Inflammatory macrophage treated with lipopolysaccharide for 4 hours (primary cell): ENCODE measurements around the gene TNFAIP2.
A peak's percentile ranks its signal among the peaks of the same experiment; 100 is the strongest.
"Not testable (repeated sequence)": the region's sequence is repeated elsewhere in the genome, so short reads cannot be mapped to it uniquely, and the experiment has no call there.

Source experiments
- DNase-seq: peaks from one replicate; pipeline ENCODE4 v3.0.0-alpha.2; 2020

TNFAIP2 gene

DNA sequence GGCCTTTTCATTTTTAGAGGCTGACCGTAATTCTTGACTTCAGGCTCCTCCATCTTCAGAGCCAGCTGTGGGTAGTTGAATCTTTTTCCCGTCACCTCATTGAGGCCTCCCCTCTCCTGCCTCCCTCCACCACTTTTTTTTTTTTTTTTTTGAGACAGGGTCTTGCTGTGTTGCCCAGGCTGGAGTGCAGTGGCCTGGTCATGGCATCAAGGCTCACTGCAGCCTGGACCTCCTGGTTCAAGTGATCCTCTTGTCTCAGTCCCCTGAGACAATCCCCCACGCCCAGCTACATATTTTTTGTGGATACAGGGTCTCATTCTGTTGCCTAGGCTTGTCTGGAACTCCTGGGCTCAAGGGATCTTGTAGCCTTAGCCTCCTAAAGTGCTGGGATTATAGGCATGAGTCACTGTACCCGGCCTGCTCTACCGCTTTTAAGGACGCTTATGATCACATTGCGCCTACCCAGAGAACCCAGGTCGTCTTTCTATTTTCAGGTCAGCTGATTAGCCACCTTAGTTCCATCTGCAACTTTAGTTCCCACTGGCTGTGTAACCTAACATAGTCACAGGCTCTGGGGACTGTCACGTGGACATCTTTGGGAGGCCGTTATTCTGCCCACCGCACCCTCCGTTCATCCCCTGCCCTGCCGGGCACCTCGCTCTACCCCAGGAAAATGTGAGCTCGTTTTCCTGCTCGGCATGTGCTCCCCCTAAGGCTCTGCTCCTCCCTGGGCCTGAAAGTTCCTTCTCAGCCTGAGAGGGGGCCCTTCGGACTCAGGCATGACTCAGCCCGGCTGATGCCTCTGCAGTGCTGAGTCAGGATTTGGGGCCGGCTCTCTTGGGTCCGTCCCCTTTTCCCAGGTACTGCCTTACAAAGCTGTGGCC, 13.4 kb downstream of the TNFAIP2 start:
- DNase-seq: peak; percentile 45

DNA sequence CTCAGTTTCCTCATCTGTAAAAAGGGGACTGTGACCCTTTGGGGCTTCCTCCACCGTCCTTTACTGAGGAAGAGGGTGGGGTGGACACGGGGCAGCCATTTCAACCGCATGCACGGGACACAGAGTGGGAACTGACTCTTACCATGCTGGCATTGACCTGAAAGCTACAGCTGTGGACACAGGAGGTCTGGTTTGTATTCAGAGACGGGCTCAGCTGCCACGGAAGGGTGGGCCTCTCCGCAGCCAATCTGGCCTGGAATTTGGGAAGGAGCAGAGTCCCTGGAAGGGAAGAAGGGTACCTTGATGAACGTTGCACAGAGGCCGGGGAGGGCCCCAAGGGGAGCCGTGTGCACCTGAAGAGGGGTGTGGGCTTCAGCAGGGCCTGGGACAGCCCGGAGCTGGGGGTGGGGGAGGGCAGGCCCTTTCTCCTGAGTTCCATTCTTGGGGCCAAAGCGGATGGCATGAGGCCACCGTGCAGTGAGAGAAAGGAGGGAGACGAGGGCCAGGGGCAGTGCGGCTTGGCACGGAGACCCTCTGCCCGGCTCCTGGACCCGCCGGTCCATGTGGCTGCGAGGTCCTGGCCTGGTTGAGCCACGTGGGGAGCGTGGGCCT, 14.5 kb downstream of the TNFAIP2 start:
- no peak for DNase-seq

- DNase-seq: peak; percentile 59
These were observed 15.3 kb downstream of the TNFAIP2 start for GRCh38 chr14:103138301-103139131.

- DNase-seq: no peak
These were observed 16.1 kb downstream of the TNFAIP2 start for GRCh38 chr14:103139132-103140025.

- peak; percentile 84 for DNase-seq
These were observed 17.3 kb downstream of the TNFAIP2 start for GRCh38 chr14:103140316-103141109.

GRCh38 chr14:103141117-103141796, 18.0 kb downstream of the TNFAIP2 start:
- peak; percentile 55 for DNase-seq

DNA sequence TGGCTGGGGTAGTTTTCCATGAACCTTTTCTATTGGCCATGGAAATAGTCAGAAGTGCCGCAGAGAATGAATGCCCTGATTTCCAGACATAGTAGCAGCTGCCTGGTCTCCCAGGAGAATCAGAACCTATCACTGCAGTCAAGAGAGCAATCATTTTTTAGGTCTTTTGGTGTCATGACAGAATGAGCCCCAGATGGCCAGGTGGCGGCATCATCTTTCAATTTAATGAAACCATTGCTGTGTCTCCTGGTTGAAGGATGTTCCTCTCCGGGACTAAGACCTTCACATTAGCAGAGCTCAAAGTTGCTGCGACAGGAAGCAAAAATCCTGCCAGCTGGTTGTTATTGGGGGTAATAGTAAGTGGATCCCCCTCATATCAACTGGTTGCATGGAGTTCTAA, 18.8 kb downstream of the TNFAIP2 start:
- DNase-seq: no peak

- DNase-seq: no peak
These were observed 19.6 kb downstream of the TNFAIP2 start for GRCh38 chr14:103142721-103143302.

DNA sequence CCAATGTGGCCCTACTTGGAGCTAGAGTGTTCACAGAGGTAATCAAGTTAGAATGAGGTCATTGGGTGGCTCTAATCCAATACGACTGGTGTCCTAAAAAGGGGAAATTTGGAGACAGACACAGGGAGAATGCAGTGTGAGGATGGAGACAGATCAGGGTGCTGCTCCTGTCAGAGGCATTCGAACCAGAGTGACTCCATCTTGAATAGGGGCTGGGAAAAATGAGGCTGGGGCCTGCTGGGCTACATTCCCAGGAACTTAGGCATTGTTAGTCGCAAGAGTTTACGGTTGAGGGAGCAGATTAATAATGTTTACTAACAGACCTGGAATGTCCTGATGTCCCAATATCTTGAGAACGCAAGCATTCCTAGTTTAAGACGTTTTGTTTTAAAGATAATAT, 20.2 kb downstream of the TNFAIP2 start:
- no peak for DNase-seq

DNA sequence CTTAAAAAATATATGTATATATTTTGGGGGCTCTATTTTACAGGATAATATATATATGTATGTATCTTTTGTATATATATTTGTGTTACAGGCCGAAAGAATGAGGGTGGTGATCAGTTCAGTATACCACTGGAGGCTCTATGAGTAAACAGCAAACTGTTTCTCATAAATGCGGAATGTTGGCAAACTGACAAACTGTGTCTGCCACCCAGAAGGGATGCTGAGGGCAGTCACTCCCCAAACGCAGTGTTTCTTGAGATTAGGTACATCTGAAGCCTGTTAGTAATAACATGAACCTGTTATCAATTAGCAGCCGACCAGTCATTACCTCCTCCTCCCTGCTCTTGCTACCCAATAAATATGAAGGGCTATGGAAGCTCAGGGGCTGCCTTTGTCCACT, 20.8 kb downstream of the TNFAIP2 start:
- no peak for DNase-seq

- no peak for DNase-seq
These were observed 23.0 kb downstream of the TNFAIP2 start for GRCh38 chr14:103146141-103146709.

DNA sequence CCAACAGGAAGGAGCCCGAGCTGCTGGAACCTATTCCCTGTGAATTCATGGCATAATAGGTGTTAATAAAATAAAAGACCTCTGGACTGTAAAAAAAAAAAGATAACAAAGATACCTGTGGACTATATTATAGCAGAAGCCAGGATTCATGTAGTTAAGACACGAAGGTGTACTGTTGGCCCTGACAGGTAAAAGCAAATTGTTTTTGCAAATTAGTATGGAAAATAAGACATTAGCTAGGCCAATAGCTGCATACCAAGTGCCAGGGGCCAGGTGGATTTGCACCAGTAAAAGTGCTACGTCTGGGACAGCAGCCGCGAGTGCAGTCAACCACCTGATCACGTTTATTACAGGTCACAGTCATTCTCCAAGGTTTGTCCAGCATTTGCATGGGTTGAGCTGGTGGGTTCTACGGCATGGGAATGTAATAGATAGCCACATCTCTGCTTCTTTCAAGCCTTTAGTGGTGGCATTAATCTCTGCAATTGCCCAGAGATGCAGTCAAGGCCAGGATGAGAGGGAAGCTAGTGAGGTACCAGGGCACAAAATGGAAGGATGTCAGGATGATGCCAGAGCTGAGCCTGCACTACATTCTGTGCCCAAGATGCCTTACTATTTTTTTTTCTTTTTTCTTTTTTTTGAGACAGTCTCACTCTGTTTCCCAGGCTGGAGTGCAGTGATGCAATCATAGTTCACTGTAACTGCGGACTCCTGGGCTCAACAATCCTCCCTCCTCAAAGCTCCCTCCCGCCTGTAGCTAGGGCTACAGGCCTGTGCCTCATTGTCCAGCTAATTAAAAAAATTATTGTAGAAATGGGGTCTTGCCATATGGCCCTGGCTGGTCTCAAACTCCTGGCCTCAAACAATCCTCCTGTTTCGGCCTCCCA, 26.3 kb downstream of the TNFAIP2 start:
- DNase-seq: no peak

DNA sequence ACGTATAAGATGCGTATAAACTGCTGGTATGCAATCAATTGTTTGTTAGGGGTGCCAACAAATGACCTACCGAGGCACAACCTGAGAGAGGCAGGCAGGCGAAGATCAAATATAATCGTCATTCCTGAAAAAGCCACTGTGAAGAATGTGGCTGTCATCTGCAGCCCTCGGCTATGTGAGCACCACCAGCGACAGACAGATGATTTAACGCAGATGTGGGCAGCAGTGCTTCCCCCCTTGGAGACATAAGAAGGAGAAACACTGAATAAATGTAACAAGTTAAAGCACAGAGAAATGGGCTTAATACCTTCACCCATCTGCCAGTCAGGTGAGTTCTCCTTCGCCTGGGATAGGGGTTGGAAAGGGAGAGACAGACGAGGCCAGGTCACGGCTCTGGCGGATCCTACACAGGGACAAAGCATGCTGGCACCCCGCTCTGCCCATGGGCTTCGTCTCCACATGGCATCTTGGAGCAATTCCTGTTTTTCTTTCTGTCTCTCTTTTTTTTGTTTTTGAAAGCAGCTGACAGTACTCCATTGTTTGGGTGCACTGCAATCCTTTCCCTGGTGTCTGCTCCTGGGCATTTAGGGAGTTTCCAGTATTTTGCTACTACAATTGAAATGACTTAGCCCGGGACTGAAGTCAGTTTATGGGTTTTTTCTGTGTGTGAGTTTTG, 28.1 kb downstream of the TNFAIP2 start:
- no peak for DNase-seq

- DNase-seq: peak; percentile 93
These were observed 31.7 kb downstream of the TNFAIP2 start for GRCh38 chr14:103155010-103155409.

DNA sequence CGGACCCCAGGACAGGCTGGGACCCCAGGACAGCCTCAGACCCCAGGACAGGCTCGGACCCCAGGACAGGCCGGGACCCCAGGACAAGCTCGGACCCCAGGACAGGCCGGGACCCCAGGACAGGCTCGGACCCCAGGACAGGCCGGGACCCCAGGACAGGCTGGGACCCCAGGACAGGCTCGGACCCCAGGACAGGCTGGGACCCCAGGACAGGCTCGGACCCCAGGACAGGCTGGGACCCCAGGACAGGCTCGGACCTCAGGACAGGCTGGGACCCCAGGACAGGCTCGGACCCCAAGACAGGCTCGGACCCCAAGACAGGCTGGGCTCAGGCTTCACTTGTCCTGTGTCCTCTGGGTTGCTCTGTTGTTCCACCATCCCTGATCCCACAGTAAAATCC, 32.2 kb downstream of the TNFAIP2 start:
- DNase-seq: not testable (repeated sequence)

DNA sequence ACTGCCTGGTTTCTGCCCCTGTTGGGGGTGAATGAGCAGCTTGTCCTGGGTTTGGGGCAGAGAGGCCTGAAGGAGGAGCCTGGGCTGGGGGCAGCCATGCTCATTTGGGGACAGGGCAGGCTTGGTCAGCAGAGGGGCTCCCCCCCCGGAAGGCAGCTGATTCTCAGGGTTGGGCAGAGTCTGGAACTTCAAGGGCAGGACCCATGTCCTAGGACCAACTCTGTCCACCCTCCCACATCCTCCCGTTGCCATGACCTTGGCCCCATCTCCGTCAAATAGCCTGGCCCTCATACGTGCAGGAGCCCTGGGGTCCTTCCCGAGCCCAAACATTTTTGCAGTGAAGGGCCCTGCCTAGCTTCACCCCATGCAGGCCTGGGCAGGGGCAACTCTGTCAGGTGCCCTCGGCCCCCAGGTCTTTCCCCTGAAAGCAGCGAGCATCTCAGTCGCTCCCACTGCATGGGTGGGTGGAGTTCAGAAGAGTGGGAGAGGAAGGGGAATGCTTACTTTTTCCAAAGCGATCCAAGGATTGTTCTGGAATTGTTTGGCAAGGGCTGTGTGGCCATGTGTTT, 32.6 kb downstream of the TNFAIP2 start:
- DNase-seq: no peak

- DNase-seq: no peak
These were observed 33.6 kb downstream of the TNFAIP2 start for GRCh38 chr14:103156651-103157378.
